ENCODE measurements around the gene ZC3H13. TPM values are rescaled to one million over a fixed set of nuclear protein-coding genes. Genes with fewer than 3 reads are reported as not detected.

Gene ZC3H13
- total and polyA plus RNA-seq, 10 of the 15 experiments (the other 5 are each of a cell fraction or from before 2014, with no cell fraction given) = 10.0 to 55.9 (median 25.4) TPM

GRCh38 chr13:45989607-45990006 lies 62.9 kb downstream of the ZC3H13 start:
- intact Hi-C loops (cut with micrococcal nuclease; ENCODE audit: unreplicated experiment) (no loop called here), in situ Hi-C loops (cut with MboI) (no loop called here)
- FAIRE-seq = no peak
- H3K79me2 ChIP-seq (ENCODE audit: control insufficient read depth, insufficient read depth, low read length) = no peaks in the 10 kb centered on the region
- BruUV-seq (replicated peaks) = no TSS peak
- no peak overlapping the region for H3K4me2 ChIP-seq (ENCODE audit: control insufficient read depth, insufficient read depth)
- H3K4me3 ChIP-seq = no peak overlapping the region
- no peak overlapping the region for H3K9ac ChIP-seq (ENCODE audit: control insufficient read depth, insufficient read depth, low read length)
- no peak overlapping the region for H3K27ac ChIP-seq (ENCODE audit: control insufficient read depth, insufficient read depth)
- H3K27me3 ChIP-seq (replicated peaks in 1 of 2; ENCODE audit: control insufficient read depth in 2 of 2, insufficient read depth in 2 of 2, low read length in 1 of 2) = no peaks in the 10 kb centered on the region
- no peaks in the 10 kb centered on the region for H4K20me1 ChIP-seq (ENCODE audit: control insufficient read depth, insufficient read depth)
- H3K4me1 ChIP-seq (ENCODE audit: control insufficient read depth, insufficient read depth, low read length) = no peaks in the 10 kb centered on the region
- H3K36me3 ChIP-seq (ENCODE audit: control insufficient read depth in 2 of 2, insufficient read depth in 2 of 2, low read length in 1 of 2) = peaks cover 2 to 19% of the 10 kb centered on the region in 2 experiments
- TF ChIP-seq, protein P1, sequence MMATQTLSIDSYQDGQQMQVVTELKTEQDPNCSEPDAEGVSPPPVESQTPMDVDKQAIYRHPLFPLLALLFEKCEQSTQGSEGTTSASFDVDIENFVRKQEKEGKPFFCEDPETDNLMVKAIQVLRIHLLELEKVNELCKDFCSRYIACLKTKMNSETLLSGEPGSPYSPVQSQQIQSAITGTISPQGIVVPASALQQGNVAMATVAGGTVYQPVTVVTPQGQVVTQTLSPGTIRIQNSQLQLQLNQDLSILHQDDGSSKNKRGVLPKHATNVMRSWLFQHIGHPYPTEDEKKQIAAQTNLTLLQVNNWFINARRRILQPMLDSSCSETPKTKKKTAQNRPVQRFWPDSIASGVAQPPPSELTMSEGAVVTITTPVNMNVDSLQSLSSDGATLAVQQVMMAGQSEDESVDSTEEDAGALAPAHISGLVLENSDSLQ (IDR thresholded peaks at IDR 0.05) = no peak
- no peak for TF ChIP-seq ZNF274 (IDR thresholded peaks at IDR 0.05; ENCODE audit: insufficient read depth, insufficient read length)
- TF ChIP-seq SP1 (IDR thresholded peaks at IDR 0.05; ENCODE audit: low read depth, low read length) = no peak
- no peak for TF ChIP-seq ZNF622 (IDR thresholded peaks at IDR 0.05)
- TF ChIP-seq CBX5 (IDR thresholded peaks at IDR 0.05; ENCODE audit: low read depth) = no peak
- TF ChIP-seq, protein P2, sequence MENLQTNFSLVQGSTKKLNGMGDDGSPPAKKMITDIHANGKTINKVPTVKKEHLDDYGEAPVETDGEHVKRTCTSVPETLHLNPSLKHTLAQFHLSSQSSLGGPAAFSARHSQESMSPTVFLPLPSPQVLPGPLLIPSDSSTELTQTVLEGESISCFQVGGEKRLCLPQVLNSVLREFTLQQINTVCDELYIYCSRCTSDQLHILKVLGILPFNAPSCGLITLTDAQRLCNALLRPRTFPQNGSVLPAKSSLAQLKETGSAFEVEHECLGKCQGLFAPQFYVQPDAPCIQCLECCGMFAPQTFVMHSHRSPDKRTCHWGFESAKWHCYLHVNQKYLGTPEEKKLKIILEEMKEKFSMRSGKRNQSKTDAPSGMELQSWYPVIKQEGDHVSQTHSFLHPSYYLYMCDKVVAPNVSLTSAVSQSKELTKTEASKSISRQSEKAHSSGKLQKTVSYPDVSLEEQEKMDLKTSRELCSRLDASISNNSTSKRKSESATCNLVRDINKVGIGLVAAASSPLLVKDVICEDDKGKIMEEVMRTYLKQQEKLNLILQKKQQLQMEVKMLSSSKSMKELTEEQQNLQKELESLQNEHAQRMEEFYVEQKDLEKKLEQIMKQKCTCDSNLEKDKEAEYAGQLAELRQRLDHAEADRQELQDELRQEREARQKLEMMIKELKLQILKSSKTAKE (IDR thresholded peaks at IDR 0.05; ENCODE audit: low read depth, poor library complexity, severe bottlenecking) = no peak
- no peak for TF ChIP-seq SRF (IDR thresholded peaks at IDR 0.05; ENCODE audit: low read depth in 2 of 2, low read length in 2 of 2)
- no peak for TF ChIP-seq NKRF (conservative IDR thresholded peaks at IDR 0.05)
- TF ChIP-seq, protein P3, sequence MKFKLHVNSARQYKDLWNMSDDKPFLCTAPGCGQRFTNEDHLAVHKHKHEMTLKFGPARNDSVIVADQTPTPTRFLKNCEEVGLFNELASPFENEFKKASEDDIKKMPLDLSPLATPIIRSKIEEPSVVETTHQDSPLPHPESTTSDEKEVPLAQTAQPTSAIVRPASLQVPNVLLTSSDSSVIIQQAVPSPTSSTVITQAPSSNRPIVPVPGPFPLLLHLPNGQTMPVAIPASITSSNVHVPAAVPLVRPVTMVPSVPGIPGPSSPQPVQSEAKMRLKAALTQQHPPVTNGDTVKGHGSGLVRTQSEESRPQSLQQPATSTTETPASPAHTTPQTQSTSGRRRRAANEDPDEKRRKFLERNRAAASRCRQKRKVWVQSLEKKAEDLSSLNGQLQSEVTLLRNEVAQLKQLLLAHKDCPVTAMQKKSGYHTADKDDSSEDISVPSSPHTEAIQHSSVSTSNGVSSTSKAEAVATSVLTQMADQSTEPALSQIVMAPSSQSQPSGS (IDR thresholded peaks at IDR 0.05; ENCODE audit: low read length) = no peak
- no peak for TF ChIP-seq POLR2AphosphoS5 (IDR thresholded peaks at IDR 0.05; ENCODE audit: low read length)
- TF ChIP-seq EZH2 (IDR thresholded peaks at IDR 0.05; ENCODE audit: borderline replicate concordance, control insufficient read depth, low read depth, low read length) = no peak
- no peak for TF ChIP-seq NFYA (IDR thresholded peaks at IDR 0.05; ENCODE audit: borderline replicate concordance, low read depth, low read length)
- TF ChIP-seq GABPA (IDR thresholded peaks at IDR 0.05; ENCODE audit: low read depth) = no peak
- TF ChIP-seq BACH1 (IDR thresholded peaks at IDR 0.05; ENCODE audit: borderline replicate concordance) = no peak
- SMC1A ChIA-PET (ENCODE audit: uncharacterized antibody, unreplicated experiment) = no interaction called here
- ATAC-seq = no peak
- H3K9me3 ChIP-seq (replicated peaks; ENCODE audit: control insufficient read depth, insufficient read depth, low read length) = no peaks in the 10 kb centered on the region
- CTCF ChIA-PET = no interaction called here
- RAD21 ChIA-PET (ENCODE audit: unreplicated experiment) = no interaction called here
- no peak overlapping the region for H2AFZ ChIP-seq (ENCODE audit: control insufficient read depth, low read depth, low read length)
- no peak for DNase-seq (ENCODE audit: low read depth, low spot score)
- POLR2A ChIA-PET = no interaction called here
